ENCODE data around the gene ZFX. TPM values are rescaled to one million over a fixed set of nuclear protein-coding genes. Genes with fewer than 3 reads are reported as not detected.

Gene ZFX
- total RNA-seq, 1 experiment from 2014 or later, result 66.8 TPM

GRCh38 chrX:24232796-24233195 is 83.3 kb downstream of the ZFX start:
- Histone ChIP-seq H3K56ac (ENCODE audit: insufficient read length, low read depth, low read length) (no peak overlapping the region), H3K4me2 (ENCODE audit: insufficient read depth, insufficient read length, low read length) (no peak overlapping the region), H2BK15ac (ENCODE audit: low read depth, low read length) (no peak overlapping the region), H3K27ac (ENCODE audit: insufficient read length, low read depth, low read length) (no peak overlapping the region), H2BK5ac (ENCODE audit: insufficient read length, low read length) (no peak overlapping the region), H2AK5ac (ENCODE audit: insufficient read length, low read length) (no peak overlapping the region), H3K79me2 (ENCODE audit: insufficient read depth, low read length) (no peaks in the 10 kb centered on the region), H4K5ac (ENCODE audit: insufficient read length, low read depth, low read length) (no peak overlapping the region), H3K27me3 (ENCODE audit: insufficient read depth, low read length) (no peaks in the 10 kb centered on the region), H3K14ac (ENCODE audit: insufficient read depth, low read length) (no peak overlapping the region), H2BK120ac (ENCODE audit: low read depth, low read length, poor library complexity, severe bottlenecking) (no peak overlapping the region), H3K4me1 (ENCODE audit: insufficient read depth, low read length) (no peaks in the 10 kb centered on the region), H3K18ac (ENCODE audit: insufficient read length, low read depth, low read length) (no peak overlapping the region), H3K79me1 (ENCODE audit: insufficient read depth, low read depth, low read length, poor library complexity, severe bottlenecking) (no peaks in the 10 kb centered on the region), H2AFZ (ENCODE audit: low read length) (no peak overlapping the region), H3K23me2 (ENCODE audit: insufficient read length, low read depth, low read length, poor library complexity, severe bottlenecking) (no peaks in the 10 kb centered on the region), H3K23ac (ENCODE audit: insufficient read length, low read depth, low read length) (no peak overlapping the region), H3T11ph (ENCODE audit: low read length) (no peak overlapping the region), H4K20me1 (ENCODE audit: control insufficient read depth, insufficient read depth, insufficient read length) (no peaks in the 10 kb centered on the region), H4K8ac (replicated peaks; ENCODE audit: insufficient read length, low read depth, low read length) (no peak overlapping the region), H2BK20ac (ENCODE audit: low read depth, low read length, poor library complexity, severe bottlenecking) (no peak overlapping the region), H4K91ac (ENCODE audit: insufficient read length, low read depth, low read length) (no peak overlapping the region), H3K9me3 (ENCODE audit: control insufficient read depth, low read depth, low read length) (no peaks in the 10 kb centered on the region), H3K4ac (ENCODE audit: low read depth, low read length) (no peak overlapping the region), H3K9ac (ENCODE audit: extremely low read depth, insufficient read length, low read length) (no peak overlapping the region), H2BK12ac (ENCODE audit: insufficient read length, low read depth, low read length) (no peak overlapping the region)
- H3K27me3 Mint-ChIP-seq (ENCODE audit: low read depth), result peaks cover 1% of the 10 kb centered on the region; the same call in 1 of the 2 replicates
- H3K27ac Mint-ChIP-seq, result no peak overlapping the region
- H3K4me3 Mint-ChIP-seq, result no peak overlapping the region
- H3K4me1 Mint-ChIP-seq, result no peaks in the 10 kb centered on the region
- peaks cover 0 to 2% of the 10 kb centered on the region in 2 experiments; a peak in 3 of 5 replicates for H3K9me3 Mint-ChIP-seq
- no peak for DNase-seq
- no peak for TF ChIP-seq CTCF (conservative IDR thresholded peaks at IDR 0.05)
- no peaks in the 10 kb centered on the region; a peak in 1 of 7 replicates for H3K36me3 Mint-ChIP-seq (ENCODE audit: insufficient read depth in 1 of 3, low read depth in 3 of 3)
